Measurements from ENCODE around the gene TIMM22.

DNA sequence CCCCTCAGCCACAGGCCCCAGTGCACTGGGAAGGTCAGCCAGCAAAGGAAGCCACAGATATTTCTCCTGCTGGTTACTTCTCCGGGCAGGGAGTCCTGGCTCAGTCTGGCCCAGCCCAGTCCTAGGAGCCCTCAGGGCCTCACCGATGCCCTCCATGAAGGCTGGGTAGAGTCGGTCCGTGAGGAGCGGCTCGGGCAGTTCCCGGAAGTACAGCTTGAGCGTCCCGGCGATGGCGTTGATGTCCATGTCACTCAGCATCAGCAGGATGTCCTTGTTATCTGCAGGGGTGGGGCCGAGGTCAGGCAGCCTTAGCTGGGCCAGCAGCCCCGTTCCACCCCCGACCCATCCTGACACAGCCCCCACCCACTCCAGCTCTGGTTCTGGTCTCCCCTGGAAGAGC, 13.7 kb downstream of the TIMM22 start:
- TF ChIP-seq POLR2AphosphoS5 (IDR thresholded peaks at IDR 0.05; ENCODE audit: borderline replicate concordance, low read depth, low read length) (no peak), EZH2 (IDR thresholded peaks at IDR 0.05) (no peak)
